IPS-18a (cell line): ENCODE measurements around the gene CELA2A.
"Not testable (repeated sequence)": the region's sequence is repeated elsewhere in the genome, so short reads cannot be mapped to it uniquely, and the experiment has no call there.

Experiments
- H3K27ac ChIP-seq: one replicate; pipeline ENCODE4 v1.5.1; 2013; ENCODE audit warnings: low read length
- H3K27me3 ChIP-seq: one replicate; pipeline ENCODE4 v1.6.1; 2013; ENCODE audit warnings: mild to moderate bottlenecking, low read length; ENCODE audit not compliant: control insufficient read depth, insufficient read depth
- H3K36me3 ChIP-seq: one replicate; pipeline ENCODE4 v1.6.1; 2013; ENCODE audit warnings: low read depth, low read length; ENCODE audit not compliant: control insufficient read depth
- H3K4me1 ChIP-seq: one replicate; pipeline ENCODE4 v1.6.1; 2013; ENCODE audit warnings: low read depth, low read length; ENCODE audit not compliant: control insufficient read depth
- H3K4me3 ChIP-seq: one replicate; pipeline ENCODE4 v1.5.1; 2013; ENCODE audit warnings: low read length
- H3K9ac ChIP-seq: one replicate; pipeline ENCODE4 v1.6.1; 2013; ENCODE audit warnings: mild to moderate bottlenecking, low read length, moderate library complexity
- H3K9me3 ChIP-seq: one replicate; pipeline ENCODE4 v1.6.1; 2013; ENCODE audit warnings: low read depth, low read length; ENCODE audit not compliant: control insufficient read depth

Gene CELA2A

DNA sequence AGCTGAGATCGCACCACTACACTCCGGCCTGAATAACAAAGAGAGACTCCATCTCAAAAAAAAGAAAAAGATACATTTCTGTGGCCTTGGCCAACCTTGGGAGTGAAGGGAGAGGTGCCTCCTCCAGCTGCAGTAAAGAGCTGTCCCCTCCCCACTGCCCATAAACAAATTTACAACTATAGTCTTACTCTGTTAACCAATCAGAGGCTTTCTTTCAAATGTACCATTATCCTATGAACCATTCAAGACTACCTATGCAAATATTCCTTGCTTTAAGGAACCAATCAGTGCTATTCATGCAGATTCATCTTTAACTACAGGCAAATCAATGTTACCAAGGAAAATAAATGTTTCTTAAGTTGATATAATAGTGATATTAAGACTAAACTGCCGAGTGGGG lies 20.4 kb downstream of the CELA2A start:
- H3K27me3 ChIP-seq: no peaks in the 10 kb centered on the region
- H3K4me1 ChIP-seq: no peaks in the 10 kb centered on the region
- no peaks in the 10 kb centered on the region for H3K36me3 ChIP-seq
- no peak overlapping the region for H3K9ac ChIP-seq
- no peak overlapping the region for H3K27ac ChIP-seq
- no peaks in the 10 kb centered on the region for H3K9me3 ChIP-seq
- no peak overlapping the region for H3K4me3 ChIP-seq

DNA sequence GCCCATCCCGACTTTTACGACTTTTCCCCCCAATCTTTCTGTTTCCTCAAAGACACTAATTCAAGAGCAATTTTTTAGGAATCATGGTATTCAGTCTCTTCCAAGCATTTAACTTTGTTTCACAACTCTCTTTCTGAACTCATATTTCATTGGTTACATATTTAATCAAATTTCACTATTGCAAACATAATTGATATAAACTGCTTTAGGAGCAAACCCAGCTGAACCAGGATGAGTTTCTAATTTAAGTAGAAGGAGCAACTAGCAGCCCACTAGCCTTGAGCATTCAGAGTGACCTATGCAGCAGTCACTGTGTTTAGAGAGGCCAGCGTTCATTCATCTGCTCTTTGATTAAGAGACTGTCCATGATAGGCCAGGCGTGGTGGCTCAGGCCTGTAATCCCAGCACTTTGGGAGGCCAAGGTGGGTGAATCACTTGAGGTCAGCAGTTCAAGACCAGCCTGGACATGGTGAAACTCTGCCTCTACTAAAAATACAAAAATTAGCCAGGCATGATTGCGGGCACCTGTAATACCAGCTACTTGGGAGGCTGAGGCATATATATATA lies 21.2 kb downstream of the CELA2A start:
- H3K27ac ChIP-seq: no peak overlapping the region
- H3K27me3 ChIP-seq: no peaks in the 10 kb centered on the region
- no peaks in the 10 kb centered on the region for H3K36me3 ChIP-seq
- no peaks in the 10 kb centered on the region for H3K4me1 ChIP-seq
- H3K9me3 ChIP-seq: no peaks in the 10 kb centered on the region
- H3K9ac ChIP-seq: no peak overlapping the region
- no peak overlapping the region for H3K4me3 ChIP-seq

DNA sequence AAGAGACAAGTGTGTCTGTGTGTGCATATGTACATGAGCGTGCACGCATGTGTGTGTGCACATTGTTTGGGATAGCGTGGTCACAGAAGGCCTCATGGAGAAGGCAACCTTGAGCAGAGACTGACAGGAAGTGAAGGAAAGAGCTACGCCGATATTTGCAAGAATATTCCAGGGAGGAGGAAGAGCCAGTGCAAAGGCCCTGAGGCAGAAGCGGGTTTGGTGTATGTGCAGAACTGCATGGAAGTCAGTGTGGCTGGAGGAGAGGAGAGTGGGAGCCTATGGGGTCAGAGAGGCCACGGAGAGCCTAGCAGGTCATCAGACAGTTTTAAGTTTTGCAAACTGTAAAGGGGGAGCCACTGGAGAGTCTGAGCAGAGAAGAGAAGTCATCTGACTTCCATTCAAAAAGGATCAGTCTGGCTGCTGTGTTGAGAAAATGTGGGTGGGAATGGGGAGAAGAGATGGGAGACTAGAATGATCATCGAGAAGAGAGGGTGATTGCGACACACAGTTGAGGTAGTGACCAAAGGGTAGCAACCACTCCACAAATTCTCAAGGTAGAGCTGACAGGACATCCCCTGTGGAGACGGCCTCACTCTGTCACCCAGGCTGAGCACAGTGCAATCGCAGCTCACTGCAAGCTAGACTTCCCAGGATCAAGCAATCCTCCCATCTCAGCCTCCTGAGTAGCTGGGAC lies 23.3 kb downstream of the CELA2A start:
- H3K9ac ChIP-seq: no peak overlapping the region
- no peaks in the 10 kb centered on the region for H3K27me3 ChIP-seq
- H3K4me1 ChIP-seq: no peaks in the 10 kb centered on the region
- no peaks in the 10 kb centered on the region for H3K36me3 ChIP-seq
- no peak overlapping the region for H3K27ac ChIP-seq
- H3K4me3 ChIP-seq: no peak overlapping the region
- no peaks in the 10 kb centered on the region for H3K9me3 ChIP-seq

DNA sequence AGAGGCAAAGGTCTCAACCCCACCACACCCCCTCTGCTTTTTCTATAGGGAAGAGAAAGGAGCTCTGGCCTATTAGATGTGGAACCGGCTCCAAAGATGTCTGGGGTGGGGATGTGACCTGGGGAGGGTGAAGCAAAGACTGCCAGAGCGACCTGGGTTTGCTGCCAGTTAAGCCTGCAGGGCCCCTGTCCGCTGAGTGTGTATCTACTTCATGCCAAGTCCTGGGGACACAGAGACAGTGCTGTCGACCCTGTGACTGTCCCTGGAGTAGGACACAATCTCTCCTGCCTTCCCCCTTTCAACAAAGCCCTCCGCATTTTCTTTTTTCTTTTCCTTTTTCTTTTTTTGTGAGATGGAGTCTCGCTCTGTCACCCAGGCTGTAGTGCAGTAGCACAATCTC lies 25.9 kb downstream of the CELA2A start:
- H3K4me1 ChIP-seq, H3K36me3 ChIP-seq, H3K4me3 ChIP-seq, H3K9ac ChIP-seq, H3K27ac ChIP-seq, H3K9me3 ChIP-seq, H3K27me3 ChIP-seq: not testable (repeated sequence)

DNA sequence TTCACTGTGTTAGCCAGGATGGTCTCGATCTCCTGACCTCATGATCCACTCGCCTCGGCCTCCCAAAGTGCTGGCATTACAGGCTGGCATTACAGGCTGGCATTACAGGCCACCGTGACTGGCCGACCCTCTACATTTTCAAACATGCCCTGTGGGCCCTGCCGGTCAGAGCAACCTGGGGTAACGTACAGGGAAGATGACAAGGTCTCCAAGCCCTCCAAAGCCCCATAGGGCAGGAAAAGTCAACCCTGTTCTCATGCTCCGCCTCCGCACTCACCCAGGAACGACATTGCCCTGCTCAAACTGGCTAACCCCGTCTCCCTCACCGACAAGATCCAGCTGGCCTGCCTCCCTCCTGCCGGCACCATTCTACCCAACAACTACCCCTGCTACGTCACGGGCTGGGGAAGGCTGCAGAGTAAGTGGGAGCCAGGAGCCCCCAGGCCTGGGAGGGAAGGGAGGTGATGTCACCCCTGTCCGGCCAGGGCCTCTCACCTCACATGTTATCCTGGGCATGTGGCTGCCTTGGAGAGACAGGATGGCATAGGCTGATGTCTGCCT lies 26.5 kb downstream of the CELA2A start:
- not testable (repeated sequence) for H3K27ac ChIP-seq, H3K4me3 ChIP-seq, H3K9me3 ChIP-seq, H3K36me3 ChIP-seq, H3K9ac ChIP-seq, H3K4me1 ChIP-seq, H3K27me3 ChIP-seq

DNA sequence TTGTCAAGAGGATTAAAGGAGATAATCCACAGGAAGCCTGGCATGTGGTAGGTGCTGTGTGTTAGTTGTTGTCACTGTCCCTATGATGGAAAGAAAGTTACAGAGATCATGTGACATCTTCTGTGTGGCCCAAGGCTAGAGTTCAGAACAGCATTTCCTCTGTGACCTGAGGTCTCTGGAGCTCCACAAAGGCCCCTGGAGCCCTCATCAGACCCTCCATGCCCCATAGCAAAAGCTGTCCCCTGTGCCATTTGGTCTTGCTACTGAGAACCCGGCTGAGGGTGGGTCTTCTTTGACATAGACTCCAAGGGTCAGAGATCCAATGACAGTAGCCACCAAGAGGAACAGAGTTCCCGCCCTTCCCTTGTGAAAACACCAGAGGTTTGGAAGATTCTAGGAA lies 27.4 kb downstream of the CELA2A start:
- H3K9me3 ChIP-seq: no peaks in the 10 kb centered on the region
- H3K4me1 ChIP-seq: no peaks in the 10 kb centered on the region
- no peak overlapping the region for H3K9ac ChIP-seq
- H3K27ac ChIP-seq: no peak overlapping the region
- H3K27me3 ChIP-seq: no peaks in the 10 kb centered on the region
- no peak overlapping the region for H3K4me3 ChIP-seq
- H3K36me3 ChIP-seq: no peaks in the 10 kb centered on the region

DNA sequence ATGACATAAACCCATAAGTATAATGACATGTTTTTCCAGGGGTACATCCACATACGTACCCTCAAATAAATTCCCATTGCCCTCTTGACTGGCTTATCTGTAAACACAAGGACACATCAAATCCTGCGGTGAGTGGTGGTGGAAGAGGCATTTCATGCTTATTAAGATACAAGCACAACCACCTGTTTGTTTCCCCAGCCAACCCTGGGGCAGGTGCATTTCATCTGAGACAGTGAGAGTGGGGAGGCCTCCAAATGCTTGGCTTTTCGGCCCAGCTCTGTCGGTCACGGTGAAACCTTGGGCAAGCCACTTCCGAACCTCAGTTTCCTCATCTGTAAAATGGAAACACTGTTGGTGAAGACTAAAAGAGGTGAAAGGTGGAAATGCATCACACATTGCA lies 27.9 kb downstream of the CELA2A start:
- not testable (repeated sequence) for H3K27ac ChIP-seq, H3K4me1 ChIP-seq, H3K9ac ChIP-seq, H3K36me3 ChIP-seq, H3K27me3 ChIP-seq, H3K4me3 ChIP-seq, H3K9me3 ChIP-seq

DNA sequence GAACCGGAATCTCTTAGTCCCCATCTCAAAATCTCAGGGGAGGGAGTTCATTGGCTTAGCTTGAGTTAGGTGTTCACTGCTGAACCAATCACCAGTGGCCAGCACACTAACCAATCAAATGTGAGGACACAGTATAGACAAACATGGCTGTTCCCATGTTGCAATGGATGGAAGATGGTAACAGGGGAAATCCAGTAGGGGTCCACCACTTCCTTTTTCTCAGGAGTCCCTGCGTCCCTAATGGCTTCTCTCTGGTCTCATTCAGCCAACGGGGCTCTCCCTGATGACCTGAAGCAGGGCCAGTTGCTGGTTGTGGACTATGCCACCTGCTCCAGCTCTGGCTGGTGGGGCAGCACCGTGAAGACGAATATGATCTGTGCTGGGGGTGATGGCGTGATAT lies 29.1 kb downstream of the CELA2A start:
- Histone ChIP-seq H3K4me3 (no peak overlapping the region), H3K9me3 (no peaks in the 10 kb centered on the region), H3K9ac (no peak overlapping the region), H3K27me3 (no peaks in the 10 kb centered on the region), H3K27ac (no peak overlapping the region), H3K36me3 (no peaks in the 10 kb centered on the region), H3K4me1 (no peaks in the 10 kb centered on the region)

DNA sequence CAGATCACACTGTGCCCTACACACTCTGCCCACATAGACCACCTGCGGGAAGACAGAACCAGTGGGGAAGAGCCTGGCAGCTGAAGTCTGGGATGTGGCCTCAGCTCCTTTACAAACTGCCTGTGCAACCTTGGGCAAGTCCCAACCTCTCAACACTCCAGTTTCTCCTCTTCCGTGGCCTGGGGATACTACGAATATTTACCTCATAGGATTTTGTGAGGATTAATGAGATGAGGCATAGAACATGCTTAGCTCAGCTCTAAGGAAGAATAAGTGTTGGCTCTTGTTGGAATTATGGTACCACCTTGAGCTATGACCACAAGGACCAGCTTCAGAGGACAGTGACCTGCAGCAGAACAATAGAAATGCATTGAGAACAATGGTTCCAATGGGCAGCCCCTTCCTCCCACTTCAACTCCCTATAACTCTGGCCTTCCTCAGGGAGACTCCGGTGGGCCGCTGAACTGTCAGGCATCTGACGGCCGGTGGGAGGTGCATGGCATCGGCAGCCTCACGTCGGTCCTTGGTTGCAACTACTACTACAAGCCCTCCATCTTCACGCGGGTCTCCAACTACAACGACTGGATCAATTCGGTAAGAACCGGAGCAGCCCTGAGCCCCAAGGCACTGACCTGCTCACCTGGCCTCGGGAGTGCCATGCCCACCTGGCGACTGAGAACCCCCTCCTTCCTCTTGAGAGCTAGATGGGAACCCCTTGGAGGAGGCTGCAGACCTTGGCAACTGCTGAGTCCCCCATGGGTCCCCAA lies 30.5 kb downstream of the CELA2A start:
- not testable (repeated sequence) for H3K27ac ChIP-seq, H3K4me3 ChIP-seq, H3K4me1 ChIP-seq, H3K36me3 ChIP-seq, H3K9me3 ChIP-seq, H3K27me3 ChIP-seq, H3K9ac ChIP-seq

DNA sequence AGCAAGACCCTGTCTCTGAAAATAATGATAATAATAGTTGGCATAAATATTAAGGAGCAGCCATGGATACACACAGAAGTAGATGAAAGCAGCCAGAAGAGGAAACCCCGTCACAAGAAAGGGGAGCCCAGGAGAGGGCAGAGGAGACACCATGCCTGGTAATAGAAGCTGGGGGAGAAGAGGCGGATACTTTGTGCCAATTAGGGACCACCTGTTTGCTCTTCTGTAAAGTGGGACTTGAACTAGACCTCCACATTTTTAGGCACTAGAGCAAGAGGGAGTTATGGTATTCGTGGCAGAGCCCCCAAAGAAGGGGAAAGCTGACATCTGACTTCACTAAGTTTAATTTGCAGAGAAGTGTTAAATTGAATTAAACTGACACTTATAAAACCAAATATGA lies 31.8 kb downstream of the CELA2A start:
- no peak overlapping the region for H3K27ac ChIP-seq
- no peak overlapping the region for H3K4me3 ChIP-seq
- peaks cover 6% of the 10 kb centered on the region for H3K36me3 ChIP-seq
- H3K9me3 ChIP-seq: no peaks in the 10 kb centered on the region
- no peaks in the 10 kb centered on the region for H3K27me3 ChIP-seq
- no peaks in the 10 kb centered on the region for H3K4me1 ChIP-seq
- no peak overlapping the region for H3K9ac ChIP-seq

DNA sequence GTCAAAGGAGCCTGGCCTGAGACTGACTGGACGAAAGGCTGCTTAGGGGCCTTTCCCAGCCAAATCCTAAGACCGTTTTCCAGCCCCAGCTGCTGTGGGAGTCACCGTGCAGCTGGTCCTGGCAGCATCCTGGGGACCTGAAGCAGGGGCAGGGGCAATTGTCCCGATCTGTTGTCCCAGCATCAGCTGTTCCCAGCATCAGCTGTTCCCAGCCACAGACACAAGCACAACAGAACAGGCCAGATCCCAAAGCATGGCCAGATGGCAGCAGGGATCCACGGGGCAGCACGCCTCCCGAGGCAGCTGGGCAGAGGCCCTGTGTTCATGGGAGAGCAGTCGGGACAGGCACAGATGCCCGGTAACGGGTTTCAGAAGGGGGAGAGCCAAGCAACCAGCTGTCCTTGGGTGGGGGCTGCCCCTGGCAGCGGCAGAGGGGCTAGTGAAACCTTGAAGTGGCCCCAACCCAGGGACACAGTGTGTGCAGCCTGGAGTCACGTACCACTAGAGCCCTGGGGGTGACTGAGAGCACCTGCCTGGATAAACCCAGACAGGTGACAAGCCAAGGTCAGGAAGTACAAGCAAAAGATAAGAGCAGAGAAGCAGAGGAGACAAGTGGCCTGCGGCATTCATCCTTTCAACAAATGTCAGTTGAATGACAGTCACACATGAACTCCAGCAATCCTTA lies 32.7 kb downstream of the CELA2A start:
- Histone ChIP-seq H3K4me1 (no peaks in the 10 kb centered on the region), H3K9ac (no peak overlapping the region), H3K9me3 (no peaks in the 10 kb centered on the region), H3K4me3 (no peak overlapping the region), H3K27me3 (no peaks in the 10 kb centered on the region), H3K27ac (no peak overlapping the region), H3K36me3 (peaks cover 11% of the 10 kb centered on the region)
